IPS-20b (cell line): ENCODE data around the gene ETNK2.

Experiments
- H3K27ac ChIP-seq: one replicate; pipeline ENCODE4 v1.5.1; 2013; ENCODE audit warnings: low read length
- H3K27me3 ChIP-seq: 2 replicates; pipeline ENCODE4 v1.6.1; 2013; ENCODE audit warnings: mild to moderate bottlenecking, low read length, inconsistent platforms; ENCODE audit not compliant: insufficient read depth
- H3K36me3 ChIP-seq: 2 replicates; pipeline ENCODE4 v1.6.1; 2013; ENCODE audit warnings: low read depth, mild to moderate bottlenecking, inconsistent platforms, low read length, moderate library complexity; ENCODE audit not compliant: insufficient read depth
- H3K4me1 ChIP-seq: 2 replicates; pipeline ENCODE4 v1.6.1; 2013; ENCODE audit warnings: mild to moderate bottlenecking, control low read depth, inconsistent platforms, low read length, moderate library complexity; ENCODE audit not compliant: insufficient read depth
- H3K4me3 ChIP-seq: 2 replicates; pipeline ENCODE4 v1.5.1; 2013; ENCODE audit warnings: mild to moderate bottlenecking, low read length, inconsistent platforms
- H3K9ac ChIP-seq: 2 replicates; pipeline ENCODE4 v1.6.1; 2013; ENCODE audit warnings: low read depth, mild to moderate bottlenecking, inconsistent platforms, low read length, moderate library complexity
- H3K9me3 ChIP-seq: 2 replicates; pipeline ENCODE4 v1.6.1; 2013; ENCODE audit warnings: mild to moderate bottlenecking, low read depth, low read length, inconsistent platforms; ENCODE audit not compliant: insufficient read depth

ETNK2 gene

GRCh38 chr1:204152310-204153044, 633 bp upstream of the ETNK2 start:
- peaks cover 14% of the 10 kb centered on the region for H3K4me1 ChIP-seq
- H3K9me3 ChIP-seq, result no peaks in the 10 kb centered on the region
- peaks cover 39% of the 10 kb centered on the region for H3K27me3 ChIP-seq
- H3K27ac ChIP-seq, result no peak overlapping the region
- peak overlapping the region; percentile 55; the same call in 1 of the 2 replicates for H3K9ac ChIP-seq
- H3K4me3 ChIP-seq, result peak overlapping the region; percentile 55
- no peaks in the 10 kb centered on the region for H3K36me3 ChIP-seq

- H3K9ac ChIP-seq, result peak overlapping the region; percentile 41; the same call in 1 of the 2 replicates
- H3K27ac ChIP-seq, result no peak overlapping the region
- no peaks in the 10 kb centered on the region for H3K9me3 ChIP-seq
- peak overlapping the region; percentile 75 for H3K4me3 ChIP-seq
- H3K36me3 ChIP-seq, result no peaks in the 10 kb centered on the region
- H3K27me3 ChIP-seq, result peaks cover 39% of the 10 kb centered on the region
- H3K4me1 ChIP-seq, result peaks cover 21% of the 10 kb centered on the region
Observed at GRCh38 chr1:204150702-204151551, 917 bp downstream of the ETNK2 start.

- Histone ChIP-seq H3K9me3 (no peaks in the 10 kb centered on the region), H3K9ac (no peak overlapping the region), H3K27ac (no peak overlapping the region)
Observed at GRCh38 chr1:204149635-204150565, 1.9 kb downstream of the ETNK2 start.

GRCh38 chr1:204149107-204149506, 2.7 kb downstream of the ETNK2 start:
- Histone ChIP-seq H3K9ac (no peak overlapping the region), H3K4me3 (no peak overlapping the region), H3K4me1 (peaks cover 21% of the 10 kb centered on the region), H3K36me3 (no peaks in the 10 kb centered on the region), H3K9me3 (no peaks in the 10 kb centered on the region), H3K27me3 (peaks cover 38% of the 10 kb centered on the region), H3K27ac (no peak overlapping the region)

More at GRCh38 chr1:204149635-204150565, 1.9 kb downstream of the ETNK2 start:
- Histone ChIP-seq H3K36me3 (no peaks in the 10 kb centered on the region), H3K4me1 (peaks cover 21% of the 10 kb centered on the region), H3K27me3 (peaks cover 39% of the 10 kb centered on the region), H3K4me3 (no peak overlapping the region; the same call in 1 of the 2 replicates)

- Histone ChIP-seq H3K4me3 (peak overlapping the region; percentile 13; the same call in 1 of the 2 replicates), H3K36me3 (no peaks in the 10 kb centered on the region), H3K27me3 (peaks cover 28% of the 10 kb centered on the region), H3K4me1 (peaks cover 21% of the 10 kb centered on the region), H3K9me3 (no peaks in the 10 kb centered on the region), H3K27ac (peak overlapping the region; percentile 1), H3K9ac (peak overlapping the region; percentile 24; the same call in 1 of the 2 replicates)
Observed at GRCh38 chr1:204147406-204148383, 4.1 kb downstream of the ETNK2 start.

GRCh38 chr1:204146965-204147364, 4.9 kb downstream of the ETNK2 start:
- Histone ChIP-seq H3K27ac (no peak overlapping the region), H3K9me3 (no peaks in the 10 kb centered on the region), H3K4me1 (peaks cover 21% of the 10 kb centered on the region), H3K36me3 (no peaks in the 10 kb centered on the region), H3K4me3 (peak overlapping the region; percentile 13; the same call in 1 of the 2 replicates), H3K27me3 (peaks cover 23% of the 10 kb centered on the region), H3K9ac (peak overlapping the region; percentile 24; the same call in 1 of the 2 replicates)

- no peak overlapping the region for H3K4me3 ChIP-seq
- H3K27me3 ChIP-seq, result peaks cover 19% of the 10 kb centered on the region
Observed at GRCh38 chr1:204146309-204146708, 5.5 kb downstream of the ETNK2 start.

GRCh38 chr1:204145033-204145504, 6.8 kb downstream of the ETNK2 start:
- Histone ChIP-seq H3K27ac (no peak overlapping the region), H3K9ac (no peak overlapping the region), H3K9me3 (no peaks in the 10 kb centered on the region), H3K4me1 (peaks cover 21% of the 10 kb centered on the region), H3K4me3 (no peak overlapping the region), H3K27me3 (peaks cover 6% of the 10 kb centered on the region), H3K36me3 (no peaks in the 10 kb centered on the region)

More at GRCh38 chr1:204146309-204146708, 5.5 kb downstream of the ETNK2 start:
- H3K36me3 ChIP-seq, result no peaks in the 10 kb centered on the region
- no peak overlapping the region for H3K27ac ChIP-seq
- no peaks in the 10 kb centered on the region for H3K9me3 ChIP-seq
- H3K9ac ChIP-seq, result no peak overlapping the region
- peaks cover 21% of the 10 kb centered on the region for H3K4me1 ChIP-seq

GRCh38 chr1:204143276-204144041, 8.4 kb downstream of the ETNK2 start:
- Histone ChIP-seq H3K27ac (no peak overlapping the region), H3K4me1 (peaks cover 16% of the 10 kb centered on the region), H3K36me3 (no peaks in the 10 kb centered on the region; the same call in 1 of the 2 replicates), H3K9me3 (no peaks in the 10 kb centered on the region), H3K9ac (no peak overlapping the region), H3K4me3 (no peak overlapping the region), H3K27me3 (no peaks in the 10 kb centered on the region)
